ENCODE results near the gene EMILIN2. TPM values are rescaled to one million over a fixed set of nuclear protein-coding genes. Genes with fewer than 3 reads are reported as not detected.

EMILIN2 gene
- total and polyA plus RNA-seq, 2 of the 13 experiments (the other 11 are each of a cell fraction or from before 2014, with no cell fraction given): 7.6 to 8.2 TPM

GRCh38 chr18:2932247-2933181, 85.7 kb downstream of the EMILIN2 start (continued):
- TF ChIP-seq ZNF503 (CRISPR knock-in tag; IDR thresholded peaks at IDR 0.05): no peak
- TF ChIP-seq FOSL2 (CRISPR knock-in tag; IDR thresholded peaks at IDR 0.05): no peak
- no peak for TF ChIP-seq TAF15 (IDR thresholded peaks at IDR 0.05; ENCODE audit: low read depth, low read length, poor library complexity, severe bottlenecking)
- no peak for TF ChIP-seq SPEN (CRISPR knock-in tag; IDR thresholded peaks at IDR 0.05; ENCODE audit: low read depth)
- TF ChIP-seq REST (IDR thresholded peaks at IDR 0.05; ENCODE audit: borderline replicate concordance in 1 of 2, low read depth in 1 of 2, low read length in 2 of 2): no peak
- TF ChIP-seq ZNF850 (CRISPR knock-in tag; conservative IDR thresholded peaks at IDR 0.05): no peak
- TF ChIP-seq ZNF580 (CRISPR knock-in tag; IDR thresholded peaks at IDR 0.05; ENCODE audit: borderline replicate concordance, low read depth): no peak

Measured in HepG2 (cell line).